HG03175 (cell line): Measurements from ENCODE around the gene RNASE4.
"Not testable (repeated sequence)": the region's sequence is repeated elsewhere in the genome, so short reads cannot be mapped to it uniquely, and the experiment has no call there.

Experiments used
- ATAC-seq: cut with Tn5 transposase; IDR thresholded peaks from one replicate; pipeline ENCODE4 v1.9.1; 2021; ENCODE audit warnings: mild to moderate bottlenecking, moderate library complexity; ENCODE audit not compliant: unreplicated experiment

The RNASE4 gene

DNA sequence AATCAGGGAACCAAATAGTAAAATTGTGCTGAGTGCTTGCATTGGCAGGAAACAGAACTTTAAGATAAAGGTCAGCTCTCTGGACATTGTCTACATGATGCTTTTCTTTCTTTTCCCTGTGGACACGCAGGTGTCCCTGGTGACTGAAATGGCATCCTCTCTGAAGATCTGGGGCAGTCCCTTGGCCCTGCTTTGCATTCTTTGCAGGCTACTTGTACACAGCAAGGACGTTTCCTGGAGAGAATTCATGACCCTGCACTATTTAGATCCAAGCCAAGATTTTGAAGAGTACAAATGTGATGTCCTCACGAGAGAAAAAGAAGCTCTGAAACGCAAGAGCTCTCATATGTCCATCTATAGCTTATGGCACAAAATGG, 50.1 kb downstream of the RNASE4 start:
- ATAC-seq, result no peak

GRCh38 chr14:20738292-20738691, 53.9 kb downstream of the RNASE4 start:
- not testable (repeated sequence) for ATAC-seq

GRCh38 chr14:20742132-20742531, 57.8 kb downstream of the RNASE4 start:
- no peak for ATAC-seq

GRCh38 chr14:20743556-20743955, 59.2 kb downstream of the RNASE4 start:
- ATAC-seq, result no peak

GRCh38 chr14:20745571-20746358, 61.4 kb downstream of the RNASE4 start, which contains the start of gene EDDM3A:
Gene EDDM3A, plus strand, starts transcription at chr14:20745887. Its CDS starts 1,694 bp downstream, at chr14:20747581.
- no peak for ATAC-seq

DNA sequence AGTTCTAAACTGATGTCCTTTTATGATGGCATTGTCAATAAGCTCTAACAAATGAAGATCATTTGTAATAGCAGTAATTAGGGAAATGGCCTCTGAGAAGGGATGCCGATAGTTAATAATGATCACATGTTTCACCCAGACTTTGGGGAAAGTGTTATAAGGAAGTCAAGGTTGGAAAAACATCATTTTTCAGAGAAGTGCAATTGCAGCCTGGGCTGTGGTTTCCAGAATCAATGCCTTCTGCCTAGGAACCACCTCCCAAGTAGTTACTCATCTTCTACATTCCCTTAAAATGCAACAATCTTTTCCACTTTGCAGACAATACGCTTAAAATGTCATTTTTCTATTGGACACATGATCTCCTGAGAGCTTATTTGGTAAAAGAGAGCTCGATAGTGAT, 62.2 kb downstream of the RNASE4 start:
- ATAC-seq, result no peak

DNA sequence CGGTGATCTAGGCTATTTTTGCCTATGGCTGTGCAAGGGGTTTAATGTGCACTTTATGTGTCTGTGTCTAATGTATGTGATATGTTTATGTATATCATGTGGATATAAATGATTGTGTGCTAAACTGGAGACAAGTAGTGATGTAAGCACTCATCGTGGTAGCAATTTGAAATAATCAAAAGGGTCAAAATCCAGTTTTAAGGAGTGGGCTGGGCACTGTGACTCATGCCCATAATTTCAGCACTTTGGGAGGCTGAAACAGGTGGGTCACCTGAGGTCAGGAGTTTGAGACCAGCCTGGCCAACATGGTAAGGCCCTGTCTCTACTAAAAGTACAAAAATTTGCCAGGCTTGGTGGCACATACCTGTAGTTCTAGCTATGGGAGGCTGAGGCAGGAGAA, 64.1 kb downstream of the RNASE4 start:
- no peak for ATAC-seq

DNA sequence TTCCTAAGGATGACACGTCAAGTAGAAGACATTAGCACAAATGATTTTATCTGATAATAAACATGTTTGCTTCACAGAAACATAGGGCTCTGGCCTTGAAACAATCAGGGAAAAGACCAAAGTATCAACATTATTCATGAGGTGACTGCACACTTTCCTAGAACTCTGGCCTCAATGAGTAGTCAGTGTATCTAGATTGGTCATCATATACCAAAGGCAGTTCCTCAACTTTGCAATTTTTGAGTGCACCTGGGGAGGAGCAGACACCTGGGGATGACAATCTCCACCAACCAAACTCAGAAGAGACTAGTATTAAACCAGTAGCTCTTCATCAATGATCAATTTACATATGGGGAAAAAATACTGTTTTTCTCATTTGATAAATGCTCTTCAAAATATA, 65.8 kb downstream of the RNASE4 start:
- ATAC-seq, result no peak
